NK-92 (cell line): Measurements from ENCODE around the gene GMPPB.

Source experiments
- DNase-seq: peaks from one replicate; lab custom pipeline; 2025; ENCODE audit not compliant: unreplicated experiment; lab: John Stamatoyannopoulos, UW

GMPPB gene

DNA sequence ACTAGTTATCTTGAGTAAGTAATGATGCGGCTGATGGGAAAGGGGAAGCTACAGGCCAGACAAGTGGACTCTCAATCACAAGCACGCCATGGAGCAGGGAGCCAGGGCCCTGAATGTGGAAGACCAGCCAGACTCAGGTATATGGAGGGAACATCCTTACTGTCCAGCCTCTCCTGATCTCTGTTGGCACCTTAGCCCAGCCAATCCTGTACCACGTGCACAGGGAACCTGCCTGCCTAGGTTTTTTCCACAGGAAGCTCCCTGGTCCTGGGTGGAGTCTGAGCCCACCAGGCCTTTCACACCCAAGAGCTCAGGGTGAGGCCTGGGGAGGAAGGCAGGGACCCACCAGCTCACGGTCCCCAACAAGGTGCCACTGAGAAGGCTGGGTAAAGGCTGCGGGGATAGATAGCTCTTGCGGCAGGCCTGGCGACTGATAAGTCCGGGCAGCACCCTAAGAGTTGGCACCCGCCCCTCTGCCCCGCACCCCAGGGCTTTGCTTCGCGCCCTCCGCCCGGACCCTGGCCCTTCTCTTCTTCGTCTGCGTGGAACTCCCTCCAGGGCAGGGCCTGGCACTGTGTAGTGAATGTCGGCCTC lies 50.5 kb downstream of the GMPPB start:
- no peak for DNase-seq

DNA sequence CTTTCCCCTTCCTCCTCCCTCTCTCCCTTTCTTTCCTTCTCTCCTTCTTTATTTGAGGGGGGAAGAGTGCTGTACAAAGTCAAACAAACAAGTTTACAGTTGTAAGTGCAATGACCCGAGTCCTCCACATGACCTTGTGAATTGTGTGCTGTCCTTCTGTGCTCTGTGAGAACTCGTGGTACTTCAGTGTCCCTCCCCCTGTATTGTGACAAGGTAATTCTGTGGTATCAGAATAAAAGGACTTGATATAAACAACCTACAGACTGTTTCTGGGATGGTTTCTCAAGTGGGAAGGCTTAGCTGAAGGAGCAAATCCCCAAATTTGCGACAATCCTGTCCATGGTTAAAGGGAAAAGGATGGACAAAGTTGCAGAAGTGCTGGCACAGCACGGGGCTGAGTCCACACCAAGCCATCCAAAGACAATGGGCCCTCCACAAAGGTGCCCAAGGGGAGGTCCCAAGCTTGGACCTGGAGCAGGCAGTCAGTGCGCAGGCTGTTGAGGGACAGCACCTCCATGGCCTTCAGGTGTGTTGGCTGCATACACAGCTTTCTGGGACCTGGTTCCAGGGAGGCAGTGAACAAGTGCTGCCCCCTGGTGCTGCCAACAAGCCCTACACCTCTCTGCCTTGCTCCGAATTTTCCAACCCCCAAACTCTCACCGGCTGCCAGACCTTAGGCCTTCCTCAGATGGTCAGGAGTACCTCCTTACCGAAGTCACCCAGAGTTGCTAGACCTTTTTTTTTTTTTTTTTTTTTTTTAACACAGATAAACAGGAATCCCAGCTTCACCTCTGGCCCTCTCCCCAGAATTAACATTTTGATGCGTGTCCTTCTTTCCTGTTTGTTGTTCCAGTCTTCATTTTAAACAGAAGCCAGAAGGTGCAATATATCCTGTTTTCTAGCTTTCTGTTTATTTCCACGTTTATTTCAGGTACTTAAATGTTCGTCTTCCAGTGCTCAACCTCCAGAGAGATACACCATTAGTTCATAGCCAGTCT lies 52.2 kb downstream of the GMPPB start:
- no peak for DNase-seq

DNA sequence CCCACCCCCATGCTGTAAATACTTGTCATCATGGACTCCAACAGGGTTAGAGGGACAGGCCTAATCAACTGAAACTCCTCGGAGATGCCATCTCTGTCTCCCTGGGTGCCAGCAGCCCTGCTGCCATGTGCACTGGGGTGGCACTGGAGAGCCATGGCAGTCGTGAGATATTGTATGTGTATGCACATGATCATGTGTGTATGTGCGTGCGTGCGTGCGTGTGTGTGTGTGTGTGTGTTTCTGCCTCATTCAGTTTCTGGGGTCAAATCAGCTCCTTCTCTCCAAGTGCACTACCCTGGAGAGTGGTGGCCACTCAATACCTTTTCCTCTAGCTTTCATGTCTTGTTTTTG lies 52.8 kb downstream of the GMPPB start:
- DNase-seq = no peak
